LNCaP clone FGC (cell line): ENCODE results near the gene SLC48A1.
A peak's percentile ranks its signal among the peaks of the same experiment; 100 is the strongest.

ENCODE experiments used
- DNase-seq: peaks from one replicate; pipeline ENCODE4 v3.0.0-alpha.2; 2011; ENCODE audit warnings: low read depth
- H3K4me3 ChIP-seq: 2 replicates; pipeline ENCODE4 v1.5.1; 2011; ENCODE audit warnings: mild to moderate bottlenecking, low read depth, low read length, control low read depth
- CTCF ChIP-seq: IDR thresholded peaks from 2 replicates; pipeline ENCODE4 v1.5.1; 2012; ENCODE audit warnings: mild to moderate bottlenecking; ENCODE audit not compliant: control insufficient read depth, insufficient read depth; ENCODE audit errors: extremely low read depth

Gene SLC48A1

GRCh38 chr12:47777741-47778558 lies 4.9 kb downstream of the SLC48A1 start:
- no peak for TF ChIP-seq CTCF
- H3K4me3 ChIP-seq: no peak overlapping the region
- DNase-seq: no peak

GRCh38 chr12:47778881-47779280 lies 5.8 kb downstream of the SLC48A1 start:
- no peak for TF ChIP-seq CTCF
- DNase-seq: no peak
- H3K4me3 ChIP-seq: no peak overlapping the region

GRCh38 chr12:47779301-47779942 lies 6.4 kb downstream of the SLC48A1 start:
- peak; percentile 94 for TF ChIP-seq CTCF
- DNase-seq: peak; percentile 36
- no peak overlapping the region for H3K4me3 ChIP-seq

- no peak overlapping the region for H3K4me3 ChIP-seq
- TF ChIP-seq CTCF: no peak
- DNase-seq: no peak
These were observed 7.0 kb downstream of the SLC48A1 start for GRCh38 chr12:47779943-47780504.

GRCh38 chr12:47781479-47782371 lies 8.7 kb downstream of the SLC48A1 start:
- DNase-seq: peak; percentile 47
- no peak overlapping the region for H3K4me3 ChIP-seq
- TF ChIP-seq CTCF: no peak

GRCh38 chr12:47782372-47782770 lies 9.3 kb downstream of the SLC48A1 start:
- no peak for DNase-seq
- no peak overlapping the region for H3K4me3 ChIP-seq
- no peak for TF ChIP-seq CTCF
